Measurements from ENCODE around the gene PDE4C. TPM values are rescaled to one million over a fixed set of nuclear protein-coding genes. Genes with fewer than 3 reads are reported as not detected.

The PDE4C gene
- total RNA-seq, 1 experiment from 2014 or later: 3.0 TPM

DNA sequence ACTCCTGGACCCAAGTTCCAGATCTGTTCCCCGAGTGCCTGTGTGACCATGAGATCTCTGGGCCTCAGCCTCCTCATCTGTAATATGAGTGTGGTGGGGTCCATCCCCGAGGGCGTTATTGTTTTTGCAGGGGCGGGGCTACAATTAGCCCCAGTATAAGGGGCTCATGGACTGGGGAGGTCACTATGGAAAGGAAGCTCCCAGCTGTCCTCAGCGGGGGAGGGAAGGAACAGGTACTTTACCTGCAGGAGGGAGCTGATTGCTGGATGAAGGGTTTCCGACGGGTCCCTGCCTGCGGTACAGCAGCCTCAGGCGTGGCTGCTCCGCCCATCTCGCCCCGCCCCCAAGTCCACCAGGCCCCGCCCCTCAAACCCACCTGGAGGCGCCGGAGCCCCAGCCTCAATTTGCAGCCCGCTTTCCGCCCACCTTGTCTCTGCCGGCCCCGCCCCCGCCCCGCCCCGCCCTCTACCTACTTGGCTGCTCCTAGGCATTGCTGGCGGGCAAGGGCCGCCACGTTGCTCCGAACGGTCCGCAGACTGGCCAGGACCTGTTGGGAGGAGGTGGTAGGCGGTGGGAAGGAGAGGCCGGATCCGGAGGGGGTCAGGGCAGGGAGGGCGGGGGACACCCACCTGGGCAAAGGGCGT is 5.5 kb downstream of the PDE4C start:
- ChIA-PET CTCF (interaction anchor here (0.6 to 3.6 kb wide), 20 partner anchors 11 to 198 kb away, joined by 3 to 50 read pairs (median 5); partner anchors contain the start of genes JUND, LSM4, RAB3A and SSBP4), POLR2A (interaction anchor here (0.7 to 1.5 kb wide), 3 partner anchors 10 to 16 kb away, joined by 4 to 8 read pairs (median 5); partner anchors contain the start of gene RAB3A)
- peaks cover 24% of the 10 kb centered on the region for H3K27me3 Mint-ChIP-seq (ENCODE audit: low read depth)
- H3K4me3 Mint-ChIP-seq: peak overlapping the region; percentile 70
- H3K27ac Mint-ChIP-seq: peak overlapping the region; percentile 88
- H3K9me3 Mint-ChIP-seq: no peaks in the 10 kb centered on the region
- no peak for TF ChIP-seq TEAD1 (CRISPR knock-in tag; IDR thresholded peaks at IDR 0.05)
- TF ChIP-seq ESRRA (CRISPR knock-in tag; IDR thresholded peaks at IDR 0.05; ENCODE audit: borderline replicate concordance): no peak
- peak; percentile 49 for TF ChIP-seq SP1 (CRISPR knock-in tag; conservative IDR thresholded peaks at IDR 0.05)
- TF ChIP-seq CREB1 (CRISPR knock-in tag; IDR thresholded peaks at IDR 0.05): no peak
- no peak for TF ChIP-seq GTF2I (CRISPR knock-in tag; conservative IDR thresholded peaks at IDR 0.05)
- H3K4me1 Mint-ChIP-seq: peaks cover 28% of the 10 kb centered on the region
- DNase-seq (ENCODE audit: low spot score) (peak; percentile 93), ATAC-seq (peak; percentile 18)
- no peaks in the 10 kb centered on the region for H3K36me3 Mint-ChIP-seq

DNA sequence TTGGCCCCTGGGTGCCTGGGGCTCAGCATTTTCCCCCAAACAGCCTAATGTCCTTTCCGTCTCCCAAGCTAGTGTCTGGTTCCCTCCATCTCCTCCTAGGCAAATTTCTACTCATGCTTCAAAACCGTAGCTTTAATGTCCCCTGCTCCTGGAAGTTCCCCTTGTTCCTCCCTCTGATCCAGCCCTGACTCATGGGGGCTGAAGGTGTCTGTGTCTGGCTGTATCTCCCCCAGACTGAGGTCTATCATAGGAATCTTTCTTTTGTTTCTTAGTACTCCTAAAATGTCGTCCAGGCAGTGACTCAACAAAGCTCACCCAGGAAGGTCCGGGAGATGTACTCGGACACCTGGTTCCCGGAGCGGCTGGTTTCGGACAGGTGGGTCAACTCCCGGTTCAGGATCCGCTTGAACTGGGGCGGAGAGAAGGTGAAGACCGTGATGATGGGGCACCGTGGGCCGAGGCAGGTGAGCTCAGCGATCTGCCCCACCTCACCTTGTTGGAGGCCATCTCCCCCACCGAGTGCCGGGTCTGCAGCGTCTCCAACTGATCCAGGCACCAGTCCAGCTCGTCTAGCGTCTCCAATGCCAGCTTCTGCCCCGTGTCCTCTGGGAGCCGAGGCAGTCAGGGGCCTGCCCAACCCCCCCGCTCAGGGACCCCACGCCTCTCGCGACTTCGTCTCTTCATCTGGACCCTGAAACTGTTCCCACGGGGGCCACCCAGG is 6.2 kb downstream of the PDE4C start:
- peaks cover 17% of the 10 kb centered on the region for H3K27me3 Mint-ChIP-seq (ENCODE audit: low read depth)

More for the DNA sequence above, 6.2 kb downstream of the PDE4C start:
- Mint-ChIP-seq H3K4me3 (peak overlapping the region; percentile 70), H3K4me1 (peaks cover 22% of the 10 kb centered on the region), H3K27ac (peak overlapping the region; percentile 88), H3K9me3 (no peaks in the 10 kb centered on the region), H3K36me3 (no peaks in the 10 kb centered on the region)
- ATAC-seq: no peak
- no peak for TF ChIP-seq ZNF317 (CRISPR knock-in tag; IDR thresholded peaks at IDR 0.05; ENCODE audit: borderline replicate concordance, low read depth)
- TF ChIP-seq ZNF423 (CRISPR knock-in tag; IDR thresholded peaks at IDR 0.05): no peak
- TF ChIP-seq, protein P1, sequence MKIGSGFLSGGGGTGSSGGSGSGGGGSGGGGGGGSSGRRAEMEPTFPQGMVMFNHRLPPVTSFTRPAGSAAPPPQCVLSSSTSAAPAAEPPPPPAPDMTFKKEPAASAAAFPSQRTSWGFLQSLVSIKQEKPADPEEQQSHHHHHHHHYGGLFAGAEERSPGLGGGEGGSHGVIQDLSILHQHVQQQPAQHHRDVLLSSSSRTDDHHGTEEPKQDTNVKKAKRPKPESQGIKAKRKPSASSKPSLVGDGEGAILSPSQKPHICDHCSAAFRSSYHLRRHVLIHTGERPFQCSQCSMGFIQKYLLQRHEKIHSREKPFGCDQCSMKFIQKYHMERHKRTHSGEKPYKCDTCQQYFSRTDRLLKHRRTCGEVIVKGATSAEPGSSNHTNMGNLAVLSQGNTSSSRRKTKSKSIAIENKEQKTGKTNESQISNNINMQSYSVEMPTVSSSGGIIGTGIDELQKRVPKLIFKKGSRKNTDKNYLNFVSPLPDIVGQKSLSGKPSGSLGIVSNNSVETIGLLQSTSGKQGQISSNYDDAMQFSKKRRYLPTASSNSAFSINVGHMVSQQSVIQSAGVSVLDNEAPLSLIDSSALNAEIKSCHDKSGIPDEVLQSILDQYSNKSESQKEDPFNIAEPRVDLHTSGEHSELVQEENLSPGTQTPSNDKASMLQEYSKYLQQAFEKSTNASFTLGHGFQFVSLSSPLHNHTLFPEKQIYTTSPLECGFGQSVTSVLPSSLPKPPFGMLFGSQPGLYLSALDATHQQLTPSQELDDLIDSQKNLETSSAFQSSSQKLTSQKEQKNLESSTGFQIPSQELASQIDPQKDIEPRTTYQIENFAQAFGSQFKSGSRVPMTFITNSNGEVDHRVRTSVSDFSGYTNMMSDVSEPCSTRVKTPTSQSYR (CRISPR knock-in tag; IDR thresholded peaks at IDR 0.05): no peak
- no peak for TF ChIP-seq ZNF263 (CRISPR knock-in tag; IDR thresholded peaks at IDR 0.05; ENCODE audit: low read depth)
- TF ChIP-seq ESRRA (CRISPR knock-in tag; IDR thresholded peaks at IDR 0.05; ENCODE audit: borderline replicate concordance): no peak
- no peak for TF ChIP-seq NR1H2 (CRISPR knock-in tag; IDR thresholded peaks at IDR 0.05)
- no peak for TF ChIP-seq CREM (CRISPR knock-in tag; IDR thresholded peaks at IDR 0.05)
- TF ChIP-seq, protein P2, sequence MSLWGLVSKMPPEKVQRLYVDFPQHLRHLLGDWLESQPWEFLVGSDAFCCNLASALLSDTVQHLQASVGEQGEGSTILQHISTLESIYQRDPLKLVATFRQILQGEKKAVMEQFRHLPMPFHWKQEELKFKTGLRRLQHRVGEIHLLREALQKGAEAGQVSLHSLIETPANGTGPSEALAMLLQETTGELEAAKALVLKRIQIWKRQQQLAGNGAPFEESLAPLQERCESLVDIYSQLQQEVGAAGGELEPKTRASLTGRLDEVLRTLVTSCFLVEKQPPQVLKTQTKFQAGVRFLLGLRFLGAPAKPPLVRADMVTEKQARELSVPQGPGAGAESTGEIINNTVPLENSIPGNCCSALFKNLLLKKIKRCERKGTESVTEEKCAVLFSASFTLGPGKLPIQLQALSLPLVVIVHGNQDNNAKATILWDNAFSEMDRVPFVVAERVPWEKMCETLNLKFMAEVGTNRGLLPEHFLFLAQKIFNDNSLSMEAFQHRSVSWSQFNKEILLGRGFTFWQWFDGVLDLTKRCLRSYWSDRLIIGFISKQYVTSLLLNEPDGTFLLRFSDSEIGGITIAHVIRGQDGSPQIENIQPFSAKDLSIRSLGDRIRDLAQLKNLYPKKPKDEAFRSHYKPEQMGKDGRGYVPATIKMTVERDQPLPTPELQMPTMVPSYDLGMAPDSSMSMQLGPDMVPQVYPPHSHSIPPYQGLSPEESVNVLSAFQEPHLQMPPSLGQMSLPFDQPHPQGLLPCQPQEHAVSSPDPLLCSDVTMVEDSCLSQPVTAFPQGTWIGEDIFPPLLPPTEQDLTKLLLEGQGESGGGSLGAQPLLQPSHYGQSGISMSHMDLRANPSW (CRISPR knock-in tag; conservative IDR thresholded peaks at IDR 0.05; ENCODE audit: low read depth): no peak
- TF ChIP-seq, protein P3, sequence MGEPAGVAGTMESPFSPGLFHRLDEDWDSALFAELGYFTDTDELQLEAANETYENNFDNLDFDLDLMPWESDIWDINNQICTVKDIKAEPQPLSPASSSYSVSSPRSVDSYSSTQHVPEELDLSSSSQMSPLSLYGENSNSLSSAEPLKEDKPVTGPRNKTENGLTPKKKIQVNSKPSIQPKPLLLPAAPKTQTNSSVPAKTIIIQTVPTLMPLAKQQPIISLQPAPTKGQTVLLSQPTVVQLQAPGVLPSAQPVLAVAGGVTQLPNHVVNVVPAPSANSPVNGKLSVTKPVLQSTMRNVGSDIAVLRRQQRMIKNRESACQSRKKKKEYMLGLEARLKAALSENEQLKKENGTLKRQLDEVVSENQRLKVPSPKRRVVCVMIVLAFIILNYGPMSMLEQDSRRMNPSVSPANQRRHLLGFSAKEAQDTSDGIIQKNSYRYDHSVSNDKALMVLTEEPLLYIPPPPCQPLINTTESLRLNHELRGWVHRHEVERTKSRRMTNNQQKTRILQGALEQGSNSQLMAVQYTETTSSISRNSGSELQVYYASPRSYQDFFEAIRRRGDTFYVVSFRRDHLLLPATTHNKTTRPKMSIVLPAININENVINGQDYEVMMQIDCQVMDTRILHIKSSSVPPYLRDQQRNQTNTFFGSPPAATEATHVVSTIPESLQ (CRISPR knock-in tag; IDR thresholded peaks at IDR 0.05): no peak
- no peak for TF ChIP-seq SMAD3 (CRISPR knock-in tag; IDR thresholded peaks at IDR 0.05; ENCODE audit: borderline replicate concordance)
- no peak for TF ChIP-seq FOXK1 (CRISPR knock-in tag; IDR thresholded peaks at IDR 0.05)
- no peak for TF ChIP-seq HMGA2 (CRISPR knock-in tag; IDR thresholded peaks at IDR 0.05)
- TF ChIP-seq, protein P4, sequence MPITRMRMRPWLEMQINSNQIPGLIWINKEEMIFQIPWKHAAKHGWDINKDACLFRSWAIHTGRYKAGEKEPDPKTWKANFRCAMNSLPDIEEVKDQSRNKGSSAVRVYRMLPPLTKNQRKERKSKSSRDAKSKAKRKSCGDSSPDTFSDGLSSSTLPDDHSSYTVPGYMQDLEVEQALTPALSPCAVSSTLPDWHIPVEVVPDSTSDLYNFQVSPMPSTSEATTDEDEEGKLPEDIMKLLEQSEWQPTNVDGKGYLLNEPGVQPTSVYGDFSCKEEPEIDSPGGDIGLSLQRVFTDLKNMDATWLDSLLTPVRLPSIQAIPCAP (CRISPR knock-in tag; IDR thresholded peaks at IDR 0.05): no peak
- TF ChIP-seq, protein P5, sequence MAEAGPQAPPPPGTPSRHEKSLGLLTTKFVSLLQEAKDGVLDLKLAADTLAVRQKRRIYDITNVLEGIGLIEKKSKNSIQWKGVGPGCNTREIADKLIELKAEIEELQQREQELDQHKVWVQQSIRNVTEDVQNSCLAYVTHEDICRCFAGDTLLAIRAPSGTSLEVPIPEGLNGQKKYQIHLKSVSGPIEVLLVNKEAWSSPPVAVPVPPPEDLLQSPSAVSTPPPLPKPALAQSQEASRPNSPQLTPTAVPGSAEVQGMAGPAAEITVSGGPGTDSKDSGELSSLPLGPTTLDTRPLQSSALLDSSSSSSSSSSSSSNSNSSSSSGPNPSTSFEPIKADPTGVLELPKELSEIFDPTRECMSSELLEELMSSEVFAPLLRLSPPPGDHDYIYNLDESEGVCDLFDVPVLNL (CRISPR knock-in tag; IDR thresholded peaks at IDR 0.05; ENCODE audit: borderline replicate concordance, low read depth): no peak
- no peak for TF ChIP-seq GTF2I (CRISPR knock-in tag; conservative IDR thresholded peaks at IDR 0.05)
- no peak for TF ChIP-seq CBFB (CRISPR knock-in tag; IDR thresholded peaks at IDR 0.05; ENCODE audit: low read depth)
- TF ChIP-seq TEAD4 (CRISPR knock-in tag; IDR thresholded peaks at IDR 0.05): no peak
- no peak for TF ChIP-seq KAT7 (CRISPR knock-in tag; IDR thresholded peaks at IDR 0.05; ENCODE audit: borderline replicate concordance)
- ChIA-PET CTCF (interaction anchor here (0.9 to 3.6 kb wide), 15 partner anchors 12 to 197 kb away, joined by 3 to 50 read pairs (median 6); partner anchors contain the start of genes JUND, LSM4 and RAB3A), POLR2A (interaction anchor here (0.6 to 1.6 kb wide), 5 partner anchors 9 to 102 kb away, joined by 3 to 8 read pairs (median 5); partner anchors contain the start of gene RAB3A)
- DNase-seq (ENCODE audit: low spot score): no peak
